WI38 (cell line): Measurements from ENCODE around the gene B3GNT4.
A peak's percentile ranks its signal among the peaks of the same experiment; 100 is the strongest.

Experiments
- H3K4me3 ChIP-seq: 2 replicates; pipeline ENCODE4 v1.5.1; 2011; ENCODE audit warnings: low read depth, mild to moderate bottlenecking, control low read depth, low read length
- TF ChIP-seq, protein P1 (sequence below): IDR thresholded peaks from 2 replicates; pipeline ENCODE4 v1.5.1; 2012; ENCODE audit warnings: low read depth, mild to moderate bottlenecking, control low read depth, low read length

Gene B3GNT4

DNA sequence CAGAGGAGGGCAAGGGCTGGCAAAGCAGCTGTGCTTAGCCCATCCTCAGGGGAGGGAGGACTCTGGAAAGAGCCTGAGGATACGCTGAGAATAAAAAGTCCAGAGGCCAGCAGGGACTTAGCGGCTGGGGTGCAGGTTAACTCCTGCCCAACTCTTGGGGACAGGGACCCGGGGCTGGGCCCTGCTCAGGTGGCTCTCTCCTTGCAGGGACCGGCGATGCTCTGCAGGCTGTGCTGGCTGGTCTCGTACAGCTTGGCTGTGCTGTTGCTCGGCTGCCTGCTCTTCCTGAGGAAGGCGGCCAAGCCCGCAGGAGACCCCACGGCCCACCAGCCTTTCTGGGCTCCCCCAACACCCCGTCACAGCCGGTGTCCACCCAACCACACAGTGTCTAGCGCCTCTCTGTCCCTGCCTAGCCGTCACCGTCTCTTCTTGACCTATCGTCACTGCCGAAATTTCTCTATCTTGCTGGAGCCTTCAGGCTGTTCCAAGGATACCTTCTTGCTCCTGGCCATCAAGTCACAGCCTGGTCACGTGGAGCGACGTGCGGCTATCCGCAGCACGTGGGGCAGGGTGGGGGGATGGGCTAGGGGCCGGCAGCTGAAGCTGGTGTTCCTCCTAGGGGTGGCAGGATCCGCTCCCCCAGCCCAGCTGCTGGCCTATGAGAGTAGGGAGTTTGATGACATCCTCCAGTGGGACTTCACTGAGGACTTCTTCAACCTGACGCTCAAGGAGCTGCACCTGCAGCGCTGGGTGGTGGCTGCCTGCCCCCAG is 2.8 kb downstream of the B3GNT4 start:
- H3K4me3 ChIP-seq, result no peak overlapping the region
- TF ChIP-seq, protein P1, sequence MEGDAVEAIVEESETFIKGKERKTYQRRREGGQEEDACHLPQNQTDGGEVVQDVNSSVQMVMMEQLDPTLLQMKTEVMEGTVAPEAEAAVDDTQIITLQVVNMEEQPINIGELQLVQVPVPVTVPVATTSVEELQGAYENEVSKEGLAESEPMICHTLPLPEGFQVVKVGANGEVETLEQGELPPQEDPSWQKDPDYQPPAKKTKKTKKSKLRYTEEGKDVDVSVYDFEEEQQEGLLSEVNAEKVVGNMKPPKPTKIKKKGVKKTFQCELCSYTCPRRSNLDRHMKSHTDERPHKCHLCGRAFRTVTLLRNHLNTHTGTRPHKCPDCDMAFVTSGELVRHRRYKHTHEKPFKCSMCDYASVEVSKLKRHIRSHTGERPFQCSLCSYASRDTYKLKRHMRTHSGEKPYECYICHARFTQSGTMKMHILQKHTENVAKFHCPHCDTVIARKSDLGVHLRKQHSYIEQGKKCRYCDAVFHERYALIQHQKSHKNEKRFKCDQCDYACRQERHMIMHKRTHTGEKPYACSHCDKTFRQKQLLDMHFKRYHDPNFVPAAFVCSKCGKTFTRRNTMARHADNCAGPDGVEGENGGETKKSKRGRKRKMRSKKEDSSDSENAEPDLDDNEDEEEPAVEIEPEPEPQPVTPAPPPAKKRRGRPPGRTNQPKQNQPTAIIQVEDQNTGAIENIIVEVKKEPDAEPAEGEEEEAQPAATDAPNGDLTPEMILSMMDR, result no peak

DNA sequence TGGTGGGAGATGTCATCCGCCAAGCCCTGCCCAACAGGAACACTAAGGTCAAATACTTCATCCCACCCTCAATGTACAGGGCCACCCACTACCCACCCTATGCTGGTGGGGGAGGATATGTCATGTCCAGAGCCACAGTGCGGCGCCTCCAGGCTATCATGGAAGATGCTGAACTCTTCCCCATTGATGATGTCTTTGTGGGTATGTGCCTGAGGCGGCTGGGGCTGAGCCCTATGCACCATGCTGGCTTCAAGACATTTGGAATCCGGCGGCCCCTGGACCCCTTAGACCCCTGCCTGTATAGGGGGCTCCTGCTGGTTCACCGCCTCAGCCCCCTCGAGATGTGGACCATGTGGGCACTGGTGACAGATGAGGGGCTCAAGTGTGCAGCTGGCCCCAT is 3.5 kb downstream of the B3GNT4 start:
- TF ChIP-seq, protein P1, result no peak
- H3K4me3 ChIP-seq, result no peak overlapping the region

DNA sequence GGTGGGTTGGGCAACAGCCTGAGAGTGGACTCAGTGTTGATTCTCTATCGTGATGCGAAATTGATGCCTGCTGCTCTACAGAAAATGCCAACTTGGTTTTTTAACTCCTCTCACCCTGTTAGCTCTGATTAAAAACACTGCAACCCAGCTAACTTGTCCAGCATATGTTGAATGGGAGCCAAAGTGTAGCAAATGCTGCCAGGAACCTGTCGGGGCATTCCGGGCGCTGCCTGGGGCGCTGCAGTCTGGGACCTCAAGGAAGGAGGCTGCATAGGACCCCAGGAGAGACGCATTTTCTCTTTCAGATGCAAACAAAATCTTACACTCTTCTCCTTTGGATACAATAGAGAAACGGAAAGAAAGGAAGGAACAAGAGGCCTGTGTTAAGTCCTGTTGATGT is 3.9 kb downstream of the B3GNT4 start:
- TF ChIP-seq, protein P1, result no peak
- H3K4me3 ChIP-seq, result no peak overlapping the region

DNA sequence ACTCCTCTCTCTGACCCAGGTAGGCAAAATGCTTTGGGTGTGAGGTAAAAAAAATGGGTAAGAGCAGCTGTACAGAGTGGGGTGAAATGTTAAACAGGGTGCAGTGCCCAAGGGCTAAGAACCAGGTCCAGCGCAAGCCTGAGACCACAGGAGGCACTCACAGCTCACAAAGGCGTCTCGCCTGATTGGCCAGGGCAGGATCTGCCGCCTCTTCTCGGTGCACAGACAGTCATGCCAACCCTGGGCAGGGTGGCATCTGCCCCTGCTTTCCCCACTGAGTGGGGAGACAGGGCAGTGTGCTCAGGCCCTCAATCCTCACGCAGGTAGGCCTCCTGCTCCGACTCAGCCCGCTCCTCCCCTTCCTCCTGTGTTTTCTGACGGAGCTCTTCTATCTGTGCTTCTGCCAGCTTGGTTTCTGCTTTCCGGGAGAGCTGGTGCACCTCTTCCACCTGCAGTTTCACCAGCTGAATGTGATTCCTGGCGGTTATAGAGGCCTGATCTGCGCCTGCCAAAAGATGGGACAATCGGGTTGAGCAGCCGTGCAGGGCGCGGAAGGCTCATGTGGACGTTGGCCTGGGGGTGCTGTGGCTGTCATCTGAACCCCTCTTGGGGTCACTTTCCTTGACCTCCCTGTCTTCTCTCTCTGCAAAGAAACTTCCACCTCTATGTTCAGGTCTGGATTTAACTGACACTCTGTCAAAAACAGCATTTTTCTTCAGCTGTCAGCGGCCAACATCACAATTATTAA is 4.7 kb downstream of the B3GNT4 start:
- no peak overlapping the region for H3K4me3 ChIP-seq
- TF ChIP-seq, protein P1, result no peak

DNA sequence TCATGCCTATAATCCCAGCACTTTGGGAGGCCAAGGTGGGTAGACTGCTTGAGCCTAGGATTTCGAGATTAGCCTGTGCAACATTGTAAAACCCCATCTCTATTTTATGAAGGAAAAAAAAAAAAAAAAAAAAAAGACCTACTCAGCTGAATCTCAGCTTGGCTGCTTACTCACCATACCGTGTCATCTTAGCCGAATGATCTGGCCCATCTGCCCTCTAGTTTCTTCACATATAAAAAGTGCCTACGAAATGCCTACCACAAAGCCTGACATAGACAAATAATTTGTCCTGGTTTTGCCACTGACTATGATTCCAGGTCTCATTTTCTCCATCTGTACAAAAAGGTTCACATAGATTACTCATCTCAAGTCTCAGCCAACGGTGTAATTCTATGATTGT is 12.3 kb downstream of the B3GNT4 start:
- TF ChIP-seq, protein P1, result no peak
- H3K4me3 ChIP-seq, result no peak overlapping the region

DNA sequence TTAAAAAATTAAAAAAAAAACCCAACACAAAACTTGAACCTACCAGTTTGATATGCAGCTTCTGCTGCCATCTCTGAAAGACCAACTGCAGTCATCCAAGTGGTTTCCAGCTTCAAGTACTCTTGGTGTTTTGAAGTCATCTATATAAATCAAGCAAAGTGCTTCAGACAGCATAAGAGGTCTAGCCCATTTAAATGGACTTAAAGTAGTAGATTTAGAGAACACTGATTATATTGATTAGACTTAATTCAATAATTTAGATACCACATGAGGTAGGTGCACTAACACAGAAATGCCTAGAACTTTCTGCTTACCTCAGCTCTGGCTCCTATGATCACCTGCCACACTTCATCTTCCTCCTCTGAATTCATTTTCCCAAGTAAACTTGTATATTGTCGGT is 12.9 kb downstream of the B3GNT4 start:
- TF ChIP-seq, protein P1, result no peak
- H3K4me3 ChIP-seq, result no peak overlapping the region

DNA sequence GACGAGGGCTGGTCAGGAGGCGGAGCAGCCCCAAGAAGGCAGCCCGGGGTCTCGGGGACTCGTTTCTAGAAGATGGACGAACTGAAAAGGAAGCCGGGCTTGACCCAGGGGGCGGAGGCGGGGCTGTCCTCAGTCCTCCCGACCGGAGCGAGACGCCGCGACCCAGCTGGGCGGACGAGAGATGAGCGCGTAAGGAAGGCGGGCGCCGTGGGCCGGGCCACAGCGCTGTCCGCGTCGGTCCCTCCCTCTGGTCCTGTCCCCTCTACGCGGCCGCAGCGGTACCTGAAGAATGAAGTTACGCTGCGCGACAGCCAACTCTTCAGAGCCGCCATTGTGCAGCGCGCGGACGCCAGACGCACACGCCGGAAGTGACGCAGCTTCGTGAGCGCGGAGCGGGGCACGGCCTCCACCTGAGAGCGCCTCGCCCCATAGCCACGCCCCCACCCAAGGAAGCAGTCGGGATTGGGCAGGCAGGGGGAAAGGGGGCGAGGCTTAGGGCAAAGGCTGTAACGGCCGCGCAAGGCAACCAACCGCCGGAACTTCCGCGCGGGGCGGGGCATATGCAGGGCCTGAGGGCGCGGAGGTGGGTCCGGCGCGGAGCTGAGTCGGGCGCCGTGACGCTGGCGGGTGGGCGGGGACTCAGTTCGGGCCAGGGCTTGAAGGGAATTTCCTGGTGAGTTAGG is 22.3 kb downstream of the B3GNT4 start, which contains the start of gene DIABLO:
DIABLO (minus strand) TSS at position 370 of the 683 bp plus-strand sequence; CDS start at position 332, 38 bp downstream.
- TF ChIP-seq, protein P1, result no peak
- peak within 1 kb of the TSS; percentile 76 for H3K4me3 ChIP-seq
